ENCODE measurements around the gene RASGRF1. TPM values are rescaled to one million over a fixed set of nuclear protein-coding genes. Genes with fewer than 3 reads are reported as not detected.

Gene RASGRF1
- total and polyA plus RNA-seq, 2 experiments from 2014 or later: 0.05 to 0.24 TPM

- no peak for TF ChIP-seq ZNF462 (CRISPR knock-in tag; IDR thresholded peaks at IDR 0.05)
- TF ChIP-seq, protein P1, sequence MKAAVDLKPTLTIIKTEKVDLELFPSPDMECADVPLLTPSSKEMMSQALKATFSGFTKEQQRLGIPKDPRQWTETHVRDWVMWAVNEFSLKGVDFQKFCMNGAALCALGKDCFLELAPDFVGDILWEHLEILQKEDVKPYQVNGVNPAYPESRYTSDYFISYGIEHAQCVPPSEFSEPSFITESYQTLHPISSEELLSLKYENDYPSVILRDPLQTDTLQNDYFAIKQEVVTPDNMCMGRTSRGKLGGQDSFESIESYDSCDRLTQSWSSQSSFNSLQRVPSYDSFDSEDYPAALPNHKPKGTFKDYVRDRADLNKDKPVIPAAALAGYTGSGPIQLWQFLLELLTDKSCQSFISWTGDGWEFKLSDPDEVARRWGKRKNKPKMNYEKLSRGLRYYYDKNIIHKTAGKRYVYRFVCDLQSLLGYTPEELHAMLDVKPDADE (IDR thresholded peaks at IDR 0.05): no peak
- no peak for TF ChIP-seq NANOG (IDR thresholded peaks at IDR 0.05; ENCODE audit: borderline replicate concordance)
- no peak for TF ChIP-seq ZNF331 (CRISPR knock-in tag; IDR thresholded peaks at IDR 0.05; ENCODE audit: low read depth)
- TF ChIP-seq CTCF (conservative IDR thresholded peaks at IDR 0.05; ENCODE audit: low read depth in 2 of 2): no peak
- TF ChIP-seq EZH2phosphoT487 (IDR thresholded peaks at IDR 0.05; ENCODE audit: unreplicated experiment): no peak
- TF ChIP-seq JUNB (IDR thresholded peaks at IDR 0.05; ENCODE audit: unreplicated experiment): no peak
- no peak for TF ChIP-seq POLR2AphosphoS5 (IDR thresholded peaks at IDR 0.05; ENCODE audit: low read depth)
- TF ChIP-seq STAT1 (IDR thresholded peaks at IDR 0.05; ENCODE audit: unreplicated experiment): no peak
- TF ChIP-seq EZH2 (IDR thresholded peaks at IDR 0.05; ENCODE audit: low read depth, unreplicated experiment): no peak
- TF ChIP-seq CREB1 (CRISPR knock-in tag; IDR thresholded peaks at IDR 0.05; ENCODE audit: low read depth): no peak
Measured at GRCh38 chr15:78922527-78922926, 168.1 kb downstream of the RASGRF1 start (continued).

All from GM23338 (cell line).